Hepatocyte (in vitro differentiated cells): ENCODE data around the gene FBXL13.

Experiments
- EZH2 ChIP-seq: fragments of 200-600 bp; sonication (generic); IDR thresholded peaks from 2 replicates; pipeline ENCODE4 v1.6.1; 2016; ENCODE audit warnings: antibody characterized with exemption, mild to moderate bottlenecking, borderline replicate concordance
- EZH2phosphoT487 ChIP-seq: fragments of 200-600 bp; sonication (generic); IDR thresholded peaks from one replicate; pipeline ENCODE4 v1.6.1; 2018; ENCODE audit warnings: antibody characterized with exemption, mild to moderate bottlenecking, low read depth, moderate library complexity; ENCODE audit not compliant: unreplicated experiment, severe bottlenecking
- TF ChIP-seq, protein P1 (sequence below): fragments of 200-600 bp; sonication (generic); IDR thresholded peaks from 2 replicates; pipeline ENCODE4 v1.5.1; 2016; ENCODE audit warnings: antibody characterized with exemption, mild to moderate bottlenecking; ENCODE audit not compliant: poor library complexity

DNA sequence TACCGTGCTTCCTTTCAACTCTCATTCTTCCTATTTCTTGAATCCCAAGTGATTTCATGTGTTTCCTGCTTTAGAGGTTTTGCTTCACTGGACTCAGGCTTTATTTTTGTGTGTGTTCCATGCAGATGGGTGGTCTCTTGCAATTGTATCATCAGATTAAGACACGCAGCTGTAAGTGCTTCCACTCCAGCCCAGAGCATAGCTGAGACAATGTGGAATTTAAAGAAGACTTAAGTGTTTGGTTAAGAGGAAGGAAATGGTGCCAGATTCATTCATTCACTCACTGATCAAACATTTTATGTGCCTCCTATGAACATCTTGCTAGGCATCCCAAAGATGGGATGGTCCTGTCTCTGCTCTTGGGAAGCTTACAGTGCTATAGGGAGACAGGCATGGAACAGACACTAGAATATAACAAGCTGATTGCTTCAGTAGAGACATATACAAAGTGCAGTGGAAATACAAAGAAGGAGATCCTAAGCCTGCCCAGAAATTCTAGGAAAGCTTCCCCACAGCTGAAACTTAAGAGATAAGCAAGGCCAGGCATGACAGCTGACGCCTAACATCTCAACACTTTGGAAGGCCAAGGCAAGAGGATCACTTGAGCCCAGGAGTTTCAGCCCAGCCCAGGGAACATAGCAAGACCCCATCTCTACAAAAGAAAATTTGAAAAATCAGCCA is 207.9 kb downstream of the FBXL13 start:
- TF ChIP-seq EZH2 (no peak), EZH2phosphoT487 (no peak)
- TF ChIP-seq, protein P1, sequence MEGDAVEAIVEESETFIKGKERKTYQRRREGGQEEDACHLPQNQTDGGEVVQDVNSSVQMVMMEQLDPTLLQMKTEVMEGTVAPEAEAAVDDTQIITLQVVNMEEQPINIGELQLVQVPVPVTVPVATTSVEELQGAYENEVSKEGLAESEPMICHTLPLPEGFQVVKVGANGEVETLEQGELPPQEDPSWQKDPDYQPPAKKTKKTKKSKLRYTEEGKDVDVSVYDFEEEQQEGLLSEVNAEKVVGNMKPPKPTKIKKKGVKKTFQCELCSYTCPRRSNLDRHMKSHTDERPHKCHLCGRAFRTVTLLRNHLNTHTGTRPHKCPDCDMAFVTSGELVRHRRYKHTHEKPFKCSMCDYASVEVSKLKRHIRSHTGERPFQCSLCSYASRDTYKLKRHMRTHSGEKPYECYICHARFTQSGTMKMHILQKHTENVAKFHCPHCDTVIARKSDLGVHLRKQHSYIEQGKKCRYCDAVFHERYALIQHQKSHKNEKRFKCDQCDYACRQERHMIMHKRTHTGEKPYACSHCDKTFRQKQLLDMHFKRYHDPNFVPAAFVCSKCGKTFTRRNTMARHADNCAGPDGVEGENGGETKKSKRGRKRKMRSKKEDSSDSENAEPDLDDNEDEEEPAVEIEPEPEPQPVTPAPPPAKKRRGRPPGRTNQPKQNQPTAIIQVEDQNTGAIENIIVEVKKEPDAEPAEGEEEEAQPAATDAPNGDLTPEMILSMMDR = no peak
